ENCODE data around the gene NTN1.

Gene NTN1

GRCh38 chr17:9259419-9259818 lies 238.1 kb downstream of the NTN1 start (continued):
- TF ChIP-seq GLI2 (tag by site-specific recombination; IDR thresholded peaks at IDR 0.05; ENCODE audit: borderline replicate concordance, low read depth), result no peak

- CTCF ChIA-PET, result interaction anchor here (0.5 kb wide), 1 partner anchor 23 kb away, joined by 4 read pairs; no protein-coding TSS in a partner anchor
- POLR2A ChIA-PET, result no interaction called here
- TF ChIP-seq ZNF19 (tag by site-specific recombination; IDR thresholded peaks at IDR 0.05; ENCODE audit: low read depth) (no peak), ZNF133 (tag by site-specific recombination; IDR thresholded peaks at IDR 0.05) (no peak), BCL11B (tag by site-specific recombination; IDR thresholded peaks at IDR 0.05; ENCODE audit: low read depth) (no peak), ZBTB48 (tag by site-specific recombination; IDR thresholded peaks at IDR 0.05) (no peak), HOXD13 (CRISPR knock-in tag; IDR thresholded peaks at IDR 0.05; ENCODE audit: borderline replicate concordance) (no peak), ZBTB21 (tag by site-specific recombination; IDR thresholded peaks at IDR 0.05) (no peak), ZNF488 (tag by site-specific recombination; IDR thresholded peaks at IDR 0.05) (no peak), SCRT2 (tag by site-specific recombination; IDR thresholded peaks at IDR 0.05) (no peak), ZBTB8A (tag by site-specific recombination; IDR thresholded peaks at IDR 0.05) (no peak), ZNF776 (tag by site-specific recombination; IDR thresholded peaks at IDR 0.05; ENCODE audit: borderline replicate concordance) (no peak), ZNF138 (tag by site-specific recombination; IDR thresholded peaks at IDR 0.05; ENCODE audit: borderline replicate concordance) (no peak), ZNF16 (tag by site-specific recombination; IDR thresholded peaks at IDR 0.05; ENCODE audit: low read depth) (no peak)
- no peak overlapping the region for H3K27ac ChIP-seq (ENCODE audit: extremely low read depth, low read depth, low read length)
- H3K36me3 ChIP-seq (ENCODE audit: control insufficient read depth in 2 of 2, insufficient read depth in 1 of 2, low read length in 2 of 2), result no peaks in the 10 kb centered on the region
- H3K9me3 ChIP-seq (ENCODE audit: control insufficient read depth, insufficient read depth, low read depth, low read length), result no peaks in the 10 kb centered on the region
- peaks cover 8% of the 10 kb centered on the region; the same call in 1 of the 2 replicates for H3K4me1 ChIP-seq (ENCODE audit: control insufficient read depth, insufficient read depth, low read length)
- no peak overlapping the region for H3K4me3 ChIP-seq (ENCODE audit: low read depth, low read length)
Observed at GRCh38 chr17:9261081-9262012, 240.0 kb downstream of the NTN1 start.

- Histone ChIP-seq H3K36me3 (ENCODE audit: control insufficient read depth in 2 of 2, insufficient read depth in 1 of 2, low read length in 2 of 2) (no peaks in the 10 kb centered on the region), H3K4me1 (ENCODE audit: control insufficient read depth, insufficient read depth, low read length) (no peaks in the 10 kb centered on the region), H3K9me3 (ENCODE audit: control insufficient read depth, insufficient read depth, low read depth, low read length) (no peaks in the 10 kb centered on the region), H3K27ac (ENCODE audit: extremely low read depth, low read depth, low read length) (no peak overlapping the region), H3K4me3 (ENCODE audit: low read depth, low read length) (no peak overlapping the region)
- POLR2A ChIA-PET, result no interaction called here
- CTCF ChIA-PET, result interaction anchor here (0.6 kb wide), 1 partner anchor 288 kb away, joined by 3 read pairs; no protein-coding TSS in a partner anchor
- TF ChIP-seq ZNF140 (tag by site-specific recombination; IDR thresholded peaks at IDR 0.05) (no peak), TCF7L2 (IDR thresholded peaks at IDR 0.05; ENCODE audit: borderline replicate concordance, low read depth, low read length) (no peak), ZSCAN30 (tag by site-specific recombination; IDR thresholded peaks at IDR 0.05) (no peak), ZNF155 (tag by site-specific recombination; IDR thresholded peaks at IDR 0.05) (no peak), ZNF148 (tag by site-specific recombination; IDR thresholded peaks at IDR 0.05; ENCODE audit: borderline replicate concordance) (no peak), ZNF24 (tag by site-specific recombination; IDR thresholded peaks at IDR 0.05) (no peak), TRIM28 (IDR thresholded peaks at IDR 0.05; ENCODE audit: borderline replicate concordance, low read length) (no peak), RBAK (tag by site-specific recombination; IDR thresholded peaks at IDR 0.05) (no peak), HOXA7 (CRISPR knock-in tag; IDR thresholded peaks at IDR 0.05; ENCODE audit: borderline replicate concordance) (no peak), BCL6B (tag by site-specific recombination; IDR thresholded peaks at IDR 0.05) (no peak), INSM2 (tag by site-specific recombination; IDR thresholded peaks at IDR 0.05) (no peak), ZNF623 (tag by site-specific recombination; IDR thresholded peaks at IDR 0.05) (no peak), ZNF76 (tag by site-specific recombination; IDR thresholded peaks at IDR 0.05; ENCODE audit: borderline replicate concordance, low read depth) (no peak), REPIN1 (tag by site-specific recombination; IDR thresholded peaks at IDR 0.05; ENCODE audit: low read depth) (no peak)
Observed at GRCh38 chr17:9266031-9266680, 244.8 kb downstream of the NTN1 start.

Data from HEK293 (cell line).